GM13976 (cell line): ENCODE results near the gene CNOT6.
A peak's percentile ranks its signal among the peaks of the same experiment; 100 is the strongest.
"Not testable (repeated sequence)": the region's sequence is repeated elsewhere in the genome, so short reads cannot be mapped to it uniquely, and the experiment has no call there.

Experiments
- DNase-seq: peaks from one replicate; pipeline ENCODE4 v3.0.0; 2012; ENCODE audit warnings: low spot score
- CTCF ChIP-seq: IDR thresholded peaks from 2 replicates; pipeline ENCODE4 v1.5.1; 2012; ENCODE audit warnings: borderline replicate concordance, mild to moderate bottlenecking; ENCODE audit not compliant: insufficient read depth; ENCODE audit errors: extremely low read depth, missing control alignments, control extremely low read depth
- in situ Hi-C: fragments of 300-500 bp; cut with MboI; formaldehyde crosslinking; loops from one replicate; pipeline ENCODE4 v1.12.0; 2022; ENCODE audit warnings: low sequenced_read_pairs, mixed read lengths, inconsistent platforms; ENCODE audit not compliant: unreplicated experiment

The CNOT6 gene

GRCh38 chr5:180526269-180526668 is 32.1 kb downstream of the CNOT6 start:
- TF ChIP-seq CTCF: no peak
- in situ Hi-C loops: no loop called here
- no peak for DNase-seq

GRCh38 chr5:180527659-180528058 is 33.5 kb downstream of the CNOT6 start:
- DNase-seq: no peak
- in situ Hi-C loops: no loop called here

GRCh38 chr5:180531036-180531585 is 36.9 kb downstream of the CNOT6 start:
- in situ Hi-C loops, DNase-seq: not testable (repeated sequence)

More at GRCh38 chr5:180527659-180528058, 33.5 kb downstream of the CNOT6 start:
- TF ChIP-seq CTCF: no peak

GRCh38 chr5:180532268-180532667 is 38.1 kb downstream of the CNOT6 start:
- in situ Hi-C loops: no loop called here
- no peak for TF ChIP-seq CTCF
- no peak for DNase-seq

- in situ Hi-C loops: no loop called here
- no peak for TF ChIP-seq CTCF
- no peak for DNase-seq
Measured at GRCh38 chr5:180533845-180534244, 39.7 kb downstream of the CNOT6 start.

GRCh38 chr5:180535573-180535972 is 41.4 kb downstream of the CNOT6 start:
- no peak for TF ChIP-seq CTCF
- DNase-seq: no peak
- in situ Hi-C loops: no loop called here

GRCh38 chr5:180540050-180540694 is 46.0 kb downstream of the CNOT6 start:
- in situ Hi-C loops: no loop called here
- peak; percentile 50 for DNase-seq
- no peak for TF ChIP-seq CTCF
